ENCODE measurements around the gene HMG20B. TPM values are rescaled to one million over a fixed set of nuclear protein-coding genes. Genes with fewer than 3 reads are reported as not detected.

Gene HMG20B
- polyA plus RNA-seq = 59.6 TPM
- long read RNA-seq, donor 1, transcript HMG20B-202 (10 exons, 1,596 nt) = major isoform, 9 of 21 reads
- long read RNA-seq, donor 1, partial matches to known transcripts = 7 of 21 reads
- long read RNA-seq, donor 1, other reads (novel, unspliced or antisense) = 0 of 21 reads
- long read RNA-seq, donor 2, transcript HMG20B-202 (10 exons, 1,596 nt) = major isoform, 25 of 53 reads
- long read RNA-seq, donor 2, partial matches to known transcripts = 21 of 53 reads
- long read RNA-seq, donor 2, other reads (novel, unspliced or antisense) = 0 of 53 reads
- long read RNA-seq, donor 3 = 0 reads
- long read RNA-seq, donor 4 = 0 reads
- long read RNA-seq, donor 5, transcript HMG20B-202 (10 exons, 1,596 nt) = major isoform, 18 of 20 reads
- long read RNA-seq, donor 5, partial matches to known transcripts = 0 of 20 reads
- long read RNA-seq, donor 5, other reads (novel, unspliced or antisense) = 0 of 20 reads
- long read RNA-seq, donor 6, transcript HMG20B-202 (10 exons, 1,596 nt) = major isoform, 16 of 31 reads
- long read RNA-seq, donor 6, partial matches to known transcripts = 9 of 31 reads
- long read RNA-seq, donor 6, other reads (novel, unspliced or antisense) = 0 of 31 reads
- long read RNA-seq, donor 7, transcript HMG20B-202 (10 exons, 1,596 nt) = major isoform, 6 of 27 reads
- long read RNA-seq, donor 7, partial matches to known transcripts = 19 of 27 reads
- long read RNA-seq, donor 7, other reads (novel, unspliced or antisense) = 0 of 27 reads
- long read RNA-seq, donor 8, transcript HMG20B-209 (3 exons, 806 nt) = minor isoform, 5 of 45 reads
- long read RNA-seq, donor 8, transcript HMG20B-202 (10 exons, 1,596 nt) = major isoform, 29 of 45 reads
- long read RNA-seq, donor 8, partial matches to known transcripts = 10 of 45 reads
- long read RNA-seq, donor 8, other reads (novel, unspliced or antisense) = 0 of 45 reads
- long read RNA-seq, donor 9, transcript HMG20B-202 (10 exons, 1,596 nt) = major isoform, 20 of 38 reads
- long read RNA-seq, donor 9, partial matches to known transcripts = 14 of 38 reads
- long read RNA-seq, donor 9, other reads (novel, unspliced or antisense) = 0 of 38 reads
- long read RNA-seq, donor 10, transcript HMG20B-202 (10 exons, 1,596 nt) = major isoform, 20 of 23 reads
- long read RNA-seq, donor 10, partial matches to known transcripts = 0 of 23 reads
- long read RNA-seq, donor 10, other reads (novel, unspliced or antisense) = 0 of 23 reads
- long read RNA-seq, donor 11, transcript HMG20B-202 (10 exons, 1,596 nt) = major isoform, 14 of 37 reads
- long read RNA-seq, donor 11, partial matches to known transcripts = 18 of 37 reads
- long read RNA-seq, donor 11, other reads (novel, unspliced or antisense) = 0 of 37 reads

DNA sequence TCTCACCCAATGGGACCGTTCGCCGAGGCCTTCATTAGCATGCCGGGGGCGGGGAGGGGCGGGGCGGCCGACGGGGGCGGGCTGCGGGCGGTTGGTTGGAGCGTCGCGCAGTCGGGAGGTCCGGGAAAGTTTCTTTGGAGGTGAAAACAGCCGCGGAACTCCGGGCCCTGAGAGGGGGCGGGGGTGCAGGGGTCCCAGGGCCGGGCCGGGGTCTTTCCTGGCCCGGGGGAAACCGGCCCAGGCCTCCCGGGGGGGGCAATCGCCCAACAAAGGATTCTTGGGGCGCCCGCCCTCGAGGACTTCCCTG, at the start of gene HMG20B:
HMG20B (plus strand) TSS at position 90 of the 307 bp plus-strand sequence. CDS start 366 bp downstream, outside the sequence.
- Histone ChIP-seq H3K27me3 (ENCODE audit: control insufficient read depth, insufficient read depth, low read length) (no peaks in the 10 kb centered on the region), H3K9me3 (ENCODE audit: control insufficient read depth, low read depth, low read length) (peaks cover 15% of the 10 kb centered on the region), H3K4me3 (ENCODE audit: low read length) (peak within 1 kb of the TSS; percentile 92), H3K27ac (ENCODE audit: low read length) (peak within 1 kb of the TSS; percentile 54), H3K4me1 (ENCODE audit: control insufficient read depth, insufficient read depth, low read length) (peaks cover 21% of the 10 kb centered on the region), H3K36me3 (ENCODE audit: control insufficient read depth, insufficient read depth, low read length) (peaks cover 12% of the 10 kb centered on the region)
- DNase-seq = no peak
- no CpG with 5 or more reads among the region's 30 CpGs for WGBS (ENCODE audit: insufficient coverage, low lambda C conversion rate)

- Histone ChIP-seq H3K4me3 (ENCODE audit: low read length) (no peak overlapping the region), H3K27ac (ENCODE audit: low read length) (no peak overlapping the region), H3K9me3 (ENCODE audit: control insufficient read depth, low read depth, low read length) (peaks cover 2% of the 10 kb centered on the region), H3K4me1 (ENCODE audit: control insufficient read depth, insufficient read depth, low read length) (peaks cover 9% of the 10 kb centered on the region), H3K36me3 (ENCODE audit: control insufficient read depth, insufficient read depth, low read length) (peaks cover 79% of the 10 kb centered on the region), H3K27me3 (ENCODE audit: control insufficient read depth, insufficient read depth, low read length) (no peaks in the 10 kb centered on the region)
- DNase-seq = no peak
- WGBS (ENCODE audit: insufficient coverage, low lambda C conversion rate) = no CpG with 5 or more reads among the region's 21 CpGs
These were observed 49.2 kb upstream of the HMG20B start for GRCh38 chr19:3523361-3524077.

GRCh38 chr19:3524078-3524842, 48.5 kb upstream of the HMG20B start:
- no peak overlapping the region for H3K27ac ChIP-seq (ENCODE audit: low read length)
- DNase-seq = no peak
- WGBS (ENCODE audit: insufficient coverage, low lambda C conversion rate) = 93% methylated on average over 2 of the region's 33 CpGs
- H3K27me3 ChIP-seq (ENCODE audit: control insufficient read depth, insufficient read depth, low read length) = no peaks in the 10 kb centered on the region
- peaks cover 75% of the 10 kb centered on the region for H3K36me3 ChIP-seq (ENCODE audit: control insufficient read depth, insufficient read depth, low read length)
- peaks cover 9% of the 10 kb centered on the region for H3K4me1 ChIP-seq (ENCODE audit: control insufficient read depth, insufficient read depth, low read length)
- H3K9me3 ChIP-seq (ENCODE audit: control insufficient read depth, low read depth, low read length) = peaks cover 2% of the 10 kb centered on the region
- H3K4me3 ChIP-seq (ENCODE audit: low read length) = no peak overlapping the region

DNA sequence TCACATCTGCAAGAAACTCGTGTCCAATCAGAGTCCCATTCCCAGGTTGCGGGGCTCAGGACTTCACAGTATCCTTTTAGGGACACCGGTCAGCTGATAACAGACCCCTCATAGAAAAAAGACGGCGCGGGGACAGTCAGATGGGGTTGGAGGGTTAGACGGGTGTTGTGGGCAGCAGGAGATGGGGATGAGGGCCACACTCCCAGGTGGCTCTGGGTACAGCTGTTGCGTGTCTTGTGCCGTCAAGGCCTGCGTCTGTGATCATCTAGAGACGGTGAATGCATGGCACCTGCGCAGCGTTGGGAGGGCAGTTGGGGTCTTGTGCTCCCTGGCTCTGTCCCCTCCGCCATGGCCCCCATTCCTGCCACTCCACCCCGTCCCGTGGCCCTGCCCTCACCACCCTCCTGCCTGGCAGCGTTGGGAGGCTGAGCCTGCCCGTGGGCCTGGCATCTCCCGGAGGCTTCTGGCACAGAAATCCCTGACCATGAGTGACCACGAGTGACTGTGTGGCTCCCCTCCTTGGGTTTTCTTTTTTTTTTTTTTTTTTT, 47.8 kb upstream of the HMG20B start:
- Histone ChIP-seq H3K4me3 (ENCODE audit: low read length) (no peak overlapping the region), H3K9me3 (ENCODE audit: control insufficient read depth, low read depth, low read length) (peaks cover 2% of the 10 kb centered on the region), H3K36me3 (ENCODE audit: control insufficient read depth, insufficient read depth, low read length) (peaks cover 68% of the 10 kb centered on the region), H3K4me1 (ENCODE audit: control insufficient read depth, insufficient read depth, low read length) (peaks cover 8% of the 10 kb centered on the region), H3K27ac (ENCODE audit: low read length) (no peak overlapping the region), H3K27me3 (ENCODE audit: control insufficient read depth, insufficient read depth, low read length) (no peaks in the 10 kb centered on the region)
- no peak for DNase-seq
- no CpG with 5 or more reads among the region's 20 CpGs for WGBS (ENCODE audit: insufficient coverage, low lambda C conversion rate)

DNA sequence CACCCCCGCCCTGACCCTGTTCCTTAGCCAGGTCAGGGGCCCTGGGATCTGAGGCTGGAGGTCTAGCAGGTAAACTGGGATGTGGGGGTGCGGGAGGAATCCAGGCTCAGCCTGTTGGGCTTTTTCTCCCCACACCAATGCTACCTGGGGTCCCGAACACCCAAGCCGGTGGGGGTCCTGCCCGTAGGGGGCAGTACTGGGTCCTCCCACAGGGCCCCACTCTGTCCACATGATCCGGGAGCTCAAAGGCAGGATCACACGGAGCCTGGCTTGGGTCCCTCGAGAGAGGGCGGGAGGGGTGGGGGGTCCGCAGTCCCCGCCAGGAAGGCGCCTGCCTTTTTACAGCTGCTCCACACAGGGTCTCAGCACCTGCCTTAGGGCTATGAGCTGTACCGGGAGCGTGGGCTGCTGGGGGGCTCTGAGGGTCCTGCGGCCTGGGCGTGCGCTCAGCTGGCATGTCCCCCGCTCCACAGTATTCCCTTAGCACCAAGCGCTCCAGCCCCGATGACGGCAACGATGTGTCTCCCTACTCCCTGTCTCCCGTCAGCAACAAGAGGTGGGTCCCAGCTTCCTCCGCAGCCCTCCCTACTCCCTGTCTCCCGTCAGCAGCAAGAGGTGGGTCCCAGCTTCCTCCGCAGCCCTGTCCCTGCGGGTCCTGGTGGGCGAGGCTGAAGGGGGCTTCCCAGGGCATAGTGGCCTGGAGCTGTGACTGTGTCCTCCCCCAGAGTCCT, 46.1 kb upstream of the HMG20B start:
- no peaks in the 10 kb centered on the region for H3K4me1 ChIP-seq (ENCODE audit: control insufficient read depth, insufficient read depth, low read length)
- H3K36me3 ChIP-seq (ENCODE audit: control insufficient read depth, insufficient read depth, low read length) = peaks cover 73% of the 10 kb centered on the region
- H3K9me3 ChIP-seq (ENCODE audit: control insufficient read depth, low read depth, low read length) = peaks cover 2% of the 10 kb centered on the region
- WGBS (ENCODE audit: insufficient coverage, low lambda C conversion rate) = no CpG with 5 or more reads among the region's 28 CpGs
- no peak overlapping the region for H3K27ac ChIP-seq (ENCODE audit: low read length)
- H3K4me3 ChIP-seq (ENCODE audit: low read length) = no peak overlapping the region
- H3K27me3 ChIP-seq (ENCODE audit: control insufficient read depth, insufficient read depth, low read length) = no peaks in the 10 kb centered on the region
- DNase-seq = no peak

DNA sequence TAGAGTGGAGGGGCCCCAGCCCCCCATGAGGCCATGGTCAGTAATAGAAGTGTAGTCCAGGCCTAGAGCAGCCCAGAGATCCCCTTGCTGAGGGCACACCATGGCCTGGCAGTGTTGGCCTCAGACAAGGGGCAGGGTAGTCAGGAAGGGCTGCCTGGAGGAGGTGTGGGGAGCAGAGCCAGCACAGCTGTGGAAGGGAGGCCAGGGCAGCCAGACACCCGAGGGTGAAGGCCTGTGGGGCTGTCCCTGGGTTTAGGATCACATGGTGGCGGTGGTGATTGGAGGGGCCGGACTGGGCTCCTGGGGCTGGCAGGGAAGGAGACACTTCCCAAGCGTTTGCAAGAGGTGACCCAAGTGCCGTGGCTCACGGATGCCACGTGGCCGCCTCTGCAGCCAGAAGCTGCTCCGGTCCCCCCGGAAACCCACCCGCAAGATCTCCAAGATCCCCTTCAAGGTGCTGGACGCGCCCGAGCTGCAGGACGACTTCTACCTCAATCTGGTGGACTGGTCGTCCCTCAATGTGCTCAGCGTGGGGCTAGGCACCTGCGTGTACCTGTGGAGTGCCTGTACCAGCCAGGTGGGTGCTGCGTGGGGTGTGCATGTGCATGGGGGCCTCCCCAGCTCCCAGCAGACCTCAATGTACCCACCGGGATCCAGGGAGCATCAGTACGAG, 45.4 kb upstream of the HMG20B start:
- WGBS (ENCODE audit: insufficient coverage, low lambda C conversion rate) = no CpG with 5 or more reads among the region's 21 CpGs

GRCh38 chr19:3528080-3528479, 44.7 kb upstream of the HMG20B start:
- H3K27me3 ChIP-seq (ENCODE audit: control insufficient read depth, insufficient read depth, low read length) = no peaks in the 10 kb centered on the region
- no peak overlapping the region for H3K4me3 ChIP-seq (ENCODE audit: low read length)
- no peak overlapping the region for H3K27ac ChIP-seq (ENCODE audit: low read length)
- WGBS (ENCODE audit: insufficient coverage, low lambda C conversion rate) = no CpG with 5 or more reads among the region's 14 CpGs
- H3K4me1 ChIP-seq (ENCODE audit: control insufficient read depth, insufficient read depth, low read length) = no peaks in the 10 kb centered on the region
- no peak for DNase-seq
- H3K9me3 ChIP-seq (ENCODE audit: control insufficient read depth, low read depth, low read length) = peaks cover 4% of the 10 kb centered on the region
- peaks cover 78% of the 10 kb centered on the region for H3K36me3 ChIP-seq (ENCODE audit: control insufficient read depth, insufficient read depth, low read length)

More for the DNA sequence above, 45.4 kb upstream of the HMG20B start:
- Histone ChIP-seq H3K4me3 (ENCODE audit: low read length) (no peak overlapping the region), H3K27ac (ENCODE audit: low read length) (no peak overlapping the region), H3K4me1 (ENCODE audit: control insufficient read depth, insufficient read depth, low read length) (no peaks in the 10 kb centered on the region), H3K27me3 (ENCODE audit: control insufficient read depth, insufficient read depth, low read length) (no peaks in the 10 kb centered on the region), H3K9me3 (ENCODE audit: control insufficient read depth, low read depth, low read length) (peaks cover 2% of the 10 kb centered on the region), H3K36me3 (ENCODE audit: control insufficient read depth, insufficient read depth, low read length) (peaks cover 77% of the 10 kb centered on the region)
- no peak for DNase-seq

GRCh38 chr19:3528539-3529211, 44.1 kb upstream of the HMG20B start:
- no peaks in the 10 kb centered on the region for H3K27me3 ChIP-seq (ENCODE audit: control insufficient read depth, insufficient read depth, low read length)
- no peak overlapping the region for H3K4me3 ChIP-seq (ENCODE audit: low read length)
- H3K36me3 ChIP-seq (ENCODE audit: control insufficient read depth, insufficient read depth, low read length) = peaks cover 78% of the 10 kb centered on the region
- WGBS (ENCODE audit: insufficient coverage, low lambda C conversion rate) = 95% methylated on average over 17 of the region's 20 CpGs
- no peak overlapping the region for H3K27ac ChIP-seq (ENCODE audit: low read length)
- no peaks in the 10 kb centered on the region for H3K4me1 ChIP-seq (ENCODE audit: control insufficient read depth, insufficient read depth, low read length)
- DNase-seq = no peak
- H3K9me3 ChIP-seq (ENCODE audit: control insufficient read depth, low read depth, low read length) = peaks cover 4% of the 10 kb centered on the region
